Ovary (tissue), 3 donors: Measurements from ENCODE around the gene MTO1.

Experiments
- EP300 ChIP-seq: sonication (generic); formaldehyde crosslinking; IDR thresholded peaks from one replicate; pipeline ENCODE4 v1.6.1; 2017; ENCODE audit warnings: antibody characterized with exemption
- POLR2A ChIP-seq: fragments of 450-650 bp; IDR thresholded peaks from one replicate; pipeline ENCODE4 v1.6.1; 2017; ENCODE audit warnings: antibody characterized with exemption, mild to moderate bottlenecking, moderate library complexity
- TF ChIP-seq, protein P1 (sequence below), 3 donors: fragments of 450-650 bp in 2 of 3; fragments of 200-600 bp in 1 of 3; IDR thresholded peaks; one replicate each; pipeline versions ENCODE4 v1.5.1 to v1.8.0; 2016 to 2022; ENCODE audit warnings: antibody characterized with exemption in 3 of 3, mild to moderate bottlenecking in 1 of 3
- donor health status: DM: no; HTN: no; CAD: no.

DNA sequence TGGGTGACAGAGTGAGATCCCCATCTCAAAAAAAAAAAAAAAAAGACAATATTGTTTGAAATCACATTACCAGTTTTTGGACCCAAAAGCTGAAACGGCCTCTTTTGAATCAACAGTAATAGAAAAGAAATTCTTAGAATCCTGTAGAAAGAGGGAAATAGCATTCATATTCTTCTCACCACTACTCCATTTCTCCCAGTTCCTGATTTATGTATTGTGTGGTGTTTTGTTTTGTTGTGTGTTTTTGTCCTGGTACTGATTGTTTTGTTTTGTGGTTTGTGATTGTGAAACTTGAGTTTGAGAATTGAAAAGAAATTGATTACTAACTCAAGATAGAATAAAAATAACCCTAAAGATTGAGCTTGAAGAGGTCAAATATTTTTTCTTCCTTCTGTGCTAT, 85.5 kb downstream of the MTO1 start:
- TF ChIP-seq, protein P1, sequence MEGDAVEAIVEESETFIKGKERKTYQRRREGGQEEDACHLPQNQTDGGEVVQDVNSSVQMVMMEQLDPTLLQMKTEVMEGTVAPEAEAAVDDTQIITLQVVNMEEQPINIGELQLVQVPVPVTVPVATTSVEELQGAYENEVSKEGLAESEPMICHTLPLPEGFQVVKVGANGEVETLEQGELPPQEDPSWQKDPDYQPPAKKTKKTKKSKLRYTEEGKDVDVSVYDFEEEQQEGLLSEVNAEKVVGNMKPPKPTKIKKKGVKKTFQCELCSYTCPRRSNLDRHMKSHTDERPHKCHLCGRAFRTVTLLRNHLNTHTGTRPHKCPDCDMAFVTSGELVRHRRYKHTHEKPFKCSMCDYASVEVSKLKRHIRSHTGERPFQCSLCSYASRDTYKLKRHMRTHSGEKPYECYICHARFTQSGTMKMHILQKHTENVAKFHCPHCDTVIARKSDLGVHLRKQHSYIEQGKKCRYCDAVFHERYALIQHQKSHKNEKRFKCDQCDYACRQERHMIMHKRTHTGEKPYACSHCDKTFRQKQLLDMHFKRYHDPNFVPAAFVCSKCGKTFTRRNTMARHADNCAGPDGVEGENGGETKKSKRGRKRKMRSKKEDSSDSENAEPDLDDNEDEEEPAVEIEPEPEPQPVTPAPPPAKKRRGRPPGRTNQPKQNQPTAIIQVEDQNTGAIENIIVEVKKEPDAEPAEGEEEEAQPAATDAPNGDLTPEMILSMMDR (IDR thresholded peaks at IDR 0.05) = no peak
- TF ChIP-seq POLR2A = no peak
- TF ChIP-seq EP300 = no peak
